Measurements from ENCODE around the gene KATNB1. TPM values are rescaled to one million over a fixed set of nuclear protein-coding genes. Genes with fewer than 3 reads are reported as not detected.

KATNB1 gene
- total and polyA plus RNA-seq, 2 of the 8 experiments (the other 6 are each of a cell fraction or from before 2014, with no cell fraction given): 50.2 to 60.4 TPM

DNA sequence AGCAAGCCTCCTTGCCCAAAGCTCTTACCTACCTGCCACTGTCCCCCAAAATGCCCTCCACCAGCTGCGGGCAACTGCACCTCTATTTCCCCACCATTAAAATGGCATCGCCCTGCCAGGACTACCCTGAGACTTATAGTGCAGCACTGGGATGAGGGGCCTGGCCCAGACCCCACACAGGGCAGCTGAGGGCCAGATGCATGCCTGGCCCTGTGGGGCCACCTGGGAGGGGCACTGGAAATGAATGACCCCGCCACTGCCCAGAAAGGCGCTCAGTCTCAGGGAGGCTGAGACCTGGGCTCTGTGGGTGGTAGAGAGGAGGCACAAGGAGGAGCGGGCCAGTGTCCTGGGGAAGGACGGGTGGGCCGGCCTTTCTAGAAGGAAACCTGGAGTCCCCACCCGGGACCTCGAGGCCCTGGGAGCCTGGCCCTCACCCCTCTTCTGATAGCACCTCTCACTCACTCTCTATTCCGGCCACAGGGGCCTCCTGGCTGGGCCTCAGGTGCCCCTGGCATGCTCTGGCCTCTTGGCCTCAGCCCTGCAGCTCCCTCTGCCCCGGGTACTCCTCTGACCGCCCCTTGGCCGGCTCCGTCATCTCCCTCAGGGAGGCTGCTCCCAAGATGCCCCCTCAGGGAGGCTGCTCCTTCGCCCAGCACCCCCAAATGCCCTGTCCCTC lies 26.9 kb downstream of the KATNB1 start:
- H4K8ac ChIP-seq (ENCODE audit: extremely low read depth, insufficient read depth, low read length): no peak overlapping the region
- H3K4me1 ChIP-seq (replicated peaks in 1 of 4; ENCODE audit: control insufficient read depth in 3 of 4, insufficient read depth in 4 of 4, low read length in 3 of 4): peaks cover 0 to 15% (median 6%) of the 10 kb centered on the region in 4 experiments; a peak in 4 of 7 replicates
- H3K4ac ChIP-seq (replicated peaks; ENCODE audit: insufficient read length, low read depth, low read length): no peak overlapping the region
- H4K5ac ChIP-seq (ENCODE audit: insufficient read length, low read depth, low read length): no peak overlapping the region
- H2BK12ac ChIP-seq (ENCODE audit: low read depth, low read length): 0 out of 2 replicates have a peak overlapping the region, but pooled peaks have one; percentile 14
- H2AFZ ChIP-seq (ENCODE audit: low read length): no peak overlapping the region
- H4K91ac ChIP-seq (replicated peaks; ENCODE audit: insufficient read length, low read length): no peak overlapping the region
- no peak overlapping the region for H3K14ac ChIP-seq (ENCODE audit: insufficient read length)
- no peak overlapping the region for H2BK5ac ChIP-seq (ENCODE audit: low read depth, low read length)
- H2BK20ac ChIP-seq (ENCODE audit: low read length): no peak overlapping the region
- H3K56ac ChIP-seq (replicated peaks; ENCODE audit: insufficient read length, low read depth, low read length): no peak overlapping the region
- H3K18ac ChIP-seq (ENCODE audit: extremely low read depth, low read length): no peak overlapping the region
- DNase-seq (ENCODE audit: low read depth in 1 of 2, low spot score in 2 of 2): no peak
- no peaks in the 10 kb centered on the region for H3K36me3 ChIP-seq (ENCODE audit: control insufficient read depth in 2 of 4, insufficient read depth in 4 of 4, low read length in 3 of 4)
- no peaks in the 10 kb centered on the region for H3K9me3 ChIP-seq (ENCODE audit: insufficient read depth in 2 of 2, low read depth in 1 of 2, low read length in 1 of 2)
- no peaks in the 10 kb centered on the region; a peak in 1 of 7 replicates for H3K27me3 ChIP-seq (replicated peaks in 1 of 4; ENCODE audit: control insufficient read depth in 3 of 4, extremely low read depth in 1 of 4, insufficient read depth in 3 of 4, low read length in 3 of 4)
- no peak overlapping the region for H3K9ac ChIP-seq (replicated peaks in 1 of 4; ENCODE audit: extremely low read depth in 1 of 4, low read depth in 3 of 4, low read length in 3 of 4)
- 77% methylated on average over 15 of the region's 15 CpGs; no CpG with 5 or more reads in 1 of the 2 experiments for WGBS, 2 experiments (ENCODE audit: extremely low coverage in 1 of 2, insufficient coverage in 1 of 2, insufficient read length in 1 of 2, insufficient replicate concordance in 2 of 2, low coverage in 1 of 2, low lambda C conversion rate in 2 of 2, missing lambda C conversion rate in 1 of 2)
- ChIA-PET CTCF (ENCODE audit: partially characterized antibody) (interaction anchor here (1.0 to 4.8 kb wide), 4 partner anchors 11 to 144 kb away, joined by 3 to 18 read pairs (median 4); partner anchors contain the start of gene KATNB1), POLR2A (ENCODE audit: partially characterized antibody) (interaction anchor here (0.6 to 0.9 kb wide), 2 partner anchors 14 to 101 kb away, joined by 3 read pairs; no protein-coding TSS in a partner anchor)
- peaks cover 1% of the 10 kb centered on the region in 2 experiments for H4K20me1 ChIP-seq (replicated peaks in 1 of 2; ENCODE audit: control insufficient read depth in 1 of 2, insufficient read depth in 2 of 2, low read length in 2 of 2)
- TF ChIP-seq NRF1 (IDR thresholded peaks at IDR 0.05; ENCODE audit: low read depth, low read length) (no peak), SRF (IDR thresholded peaks at IDR 0.05; ENCODE audit: low read depth, low read length) (no peak), RBBP5 (IDR thresholded peaks at IDR 0.05; ENCODE audit: borderline replicate concordance, low read depth, low read length) (no peak), EZH2 (IDR thresholded peaks at IDR 0.05; ENCODE audit: low read depth, low read length, severe bottlenecking) (no peak), GABPA (IDR thresholded peaks at IDR 0.05; ENCODE audit: borderline replicate concordance, insufficient read depth, low read length) (no peak), GTF2F1 (IDR thresholded peaks at IDR 0.05; ENCODE audit: borderline replicate concordance, low read depth, low read length) (no peak), SP2 (IDR thresholded peaks at IDR 0.05; ENCODE audit: low read length) (no peak)
- H2BK15ac ChIP-seq (ENCODE audit: low read length): no peak overlapping the region
- no peak overlapping the region for H3K23ac ChIP-seq (ENCODE audit: insufficient read length)
- FAIRE-seq: no peak
- H3K23me2 ChIP-seq (ENCODE audit: low read depth, low read length): no peaks in the 10 kb centered on the region
- no peaks in the 10 kb centered on the region for H3K79me1 ChIP-seq (ENCODE audit: low read depth, low read length)
- H2BK120ac ChIP-seq (replicated peaks; ENCODE audit: low read depth, low read length): no peak overlapping the region
- no peak overlapping the region for H2AK5ac ChIP-seq (ENCODE audit: low read depth, low read length)
- no peaks in the 10 kb centered on the region for H3K79me2 ChIP-seq (ENCODE audit: control insufficient read depth in 1 of 2, insufficient read depth in 2 of 2, low read length in 2 of 2)
- H3K4me2 ChIP-seq (ENCODE audit: insufficient read depth in 1 of 2, low read depth in 2 of 2, low read length in 2 of 2): no peak overlapping the region
- H3K27ac ChIP-seq (ENCODE audit: low read depth, low read length): no peak overlapping the region
- H3K4me3 ChIP-seq (ENCODE audit: extremely low read depth in 1 of 4, insufficient read depth in 2 of 4, low read depth in 3 of 4, low read length in 4 of 4): no peak overlapping the region

Measured in H1 (cell line).